Esophagus squamous epithelium (tissue), 5 donors: ENCODE measurements around the gene RNLS. TPM values are rescaled to one million over a fixed set of nuclear protein-coding genes. Genes with fewer than 3 reads are reported as not detected.

Experiments
- DNase-seq: peaks from one replicate; lab custom pipeline; 2025; lab: John Stamatoyannopoulos, UW
- H3K27ac ChIP-seq, 4 donors: fragments of 200-600 bp; sonication (generic); one replicate each; pipeline ENCODE4 v1.5.1; 2016 to 2019; ENCODE audit warnings: mild to moderate bottlenecking in 1 of 4
- H3K27me3 ChIP-seq, 4 donors: fragments of 200-600 bp; sonication (generic); 1 replicate in 3 of 4; 2 replicates in 1 of 4; pipeline versions ENCODE4 v1.5.1 to v1.6.0; 2017 to 2021; ENCODE audit warnings: antibody characterized with exemption in 1 of 4
- H3K36me3 ChIP-seq, 3 donors: fragments of 200-600 bp; sonication (generic); one replicate each; pipeline ENCODE4 v1.5.1; 2016 to 2019
- H3K4me1 ChIP-seq, 3 donors: fragments of 200-600 bp; sonication (generic); one replicate each; pipeline ENCODE4 v1.5.1; 2017 to 2019
- H3K4me3 ChIP-seq, 4 donors: fragments of 200-600 bp; sonication (generic); 1 replicate in 3 of 4; 2 replicates in 1 of 4; pipeline ENCODE4 v1.5.1; 2016 to 2019; ENCODE audit warnings: mild to moderate bottlenecking in 2 of 4, moderate library complexity in 1 of 4
- H3K9me3 ChIP-seq, 3 donors: fragments of 200-600 bp; sonication (generic); one replicate each; pipeline ENCODE4 v1.5.1; 2016 to 2019
- CTCF ChIP-seq, 6 experiments: fragments of 450-650 bp in 4 of 6; fragments of 200-600 bp in 2 of 6; sonication (generic) in 2 of 6; IDR thresholded peaks; one replicate each; pipeline ENCODE4 v1.5.1; 2016 to 2019; ENCODE audit warnings: antibody characterized with exemption in 6 of 6, mild to moderate bottlenecking in 4 of 6, moderate library complexity in 4 of 6
- POLR2A ChIP-seq, 4 donors: fragments of 450-650 bp; IDR thresholded peaks; one replicate each; pipeline ENCODE4 v1.6.1; 2017; ENCODE audit warnings: antibody characterized with exemption in 4 of 4, mild to moderate bottlenecking in 4 of 4, moderate library complexity in 3 of 4
- WGBS, 2 donors: methylation state at CpG; one replicate each; pipeline ENCODE4 v1.1.5; 2018; 5-methylcytosine and 5-hydroxymethylcytosine counted together
- intact Hi-C: fragments of 100-400 bp; cut with DNase I; formaldehyde crosslinking; loops from one replicate; pipeline ENCODE4 v1.15.0; 2022
- total RNA-seq, 4 donors: library from RNA; depleted of rRNA; stranded (reverse); fragments of >200 nt; gene quantifications; one replicate each; pipeline ENCODE4 v1.1.0, GENCODE V29; 2016
- donor health status: DM: yes; HTN: yes; CAD: no.

Gene RNLS
- total RNA-seq, 4 donors from 2014 or later = 7.9 to 13.5 (median 10.5) TPM

GRCh38 chr10:88439932-88440331 lies 143.2 kb downstream of the RNLS start:
- Histone ChIP-seq H3K27ac (no peak overlapping the region), H3K27me3 (no peaks in the 10 kb centered on the region), H3K4me1 (no peaks in the 10 kb centered on the region), H3K4me3 (no peak overlapping the region), H3K36me3 (no peaks in the 10 kb centered on the region), H3K9me3 (peaks cover 0 to 5% (median 0%) of the 10 kb centered on the region in 3 donors)
- DNase-seq = no peak
- no peak for TF ChIP-seq POLR2A (IDR thresholded peaks at IDR 0.05)
- TF ChIP-seq CTCF (IDR thresholded peaks at IDR 0.05) = no peak
- intact Hi-C loops = no loop called here

- TF ChIP-seq CTCF (IDR thresholded peaks at IDR 0.05) (no peak), POLR2A (IDR thresholded peaks at IDR 0.05) (no peak)
- Histone ChIP-seq H3K9me3 (no peaks in the 10 kb centered on the region), H3K4me3 (no peak overlapping the region), H3K27ac (no peak overlapping the region), H3K4me1 (peaks cover 0 to 12% (median 0%) of the 10 kb centered on the region in 3 donors), H3K36me3 (no peaks in the 10 kb centered on the region), H3K27me3 (no peaks in the 10 kb centered on the region)
- DNase-seq = no peak
- intact Hi-C loops = no loop called here
Observed at GRCh38 chr10:88437411-88437810, 145.7 kb downstream of the RNLS start.

GRCh38 chr10:88433565-88434186 lies 149.4 kb downstream of the RNLS start:
- H3K36me3 ChIP-seq = no peaks in the 10 kb centered on the region
- WGBS, 2 donors = 60 to 62% methylated on average over 2 of the region's 2 CpGs
- no peak overlapping the region for H3K27ac ChIP-seq
- intact Hi-C loops = no loop called here
- no peaks in the 10 kb centered on the region for H3K9me3 ChIP-seq
- H3K4me1 ChIP-seq = peaks cover 0 to 16% (median 0%) of the 10 kb centered on the region in 3 donors
- no peaks in the 10 kb centered on the region for H3K27me3 ChIP-seq
- DNase-seq = no peak
- no peak overlapping the region for H3K4me3 ChIP-seq
- no peak for TF ChIP-seq CTCF (IDR thresholded peaks at IDR 0.05)

- WGBS, 2 donors = 94 to 100% methylated on average over 1 of the region's 1 CpG
- H3K4me3 ChIP-seq = no peak overlapping the region
- H3K27ac ChIP-seq = no peak overlapping the region
- no peaks in the 10 kb centered on the region for H3K9me3 ChIP-seq
- H3K4me1 ChIP-seq = peaks cover 0 to 21% (median 0%) of the 10 kb centered on the region in 3 donors
- DNase-seq = no peak
- intact Hi-C loops = no loop called here
- TF ChIP-seq POLR2A (IDR thresholded peaks at IDR 0.05) = no peak
- TF ChIP-seq CTCF (IDR thresholded peaks at IDR 0.05) = no peak
- H3K36me3 ChIP-seq = no peaks in the 10 kb centered on the region
- no peaks in the 10 kb centered on the region for H3K27me3 ChIP-seq
Observed at GRCh38 chr10:88431103-88431502, 152.0 kb downstream of the RNLS start.

- 50 to 84% methylated on average over 1 of the region's 1 CpG for WGBS, 2 donors
- intact Hi-C loops = no loop called here
- no peak for DNase-seq
- H3K4me1 ChIP-seq = peaks cover 0 to 18% (median 0%) of the 10 kb centered on the region in 3 donors
- no peak overlapping the region for H3K27ac ChIP-seq
- no peaks in the 10 kb centered on the region for H3K27me3 ChIP-seq
- no peak overlapping the region for H3K4me3 ChIP-seq
- TF ChIP-seq POLR2A (IDR thresholded peaks at IDR 0.05) = no peak
- no peak for TF ChIP-seq CTCF (IDR thresholded peaks at IDR 0.05)
- H3K36me3 ChIP-seq = no peaks in the 10 kb centered on the region
- H3K9me3 ChIP-seq = no peaks in the 10 kb centered on the region
Observed at GRCh38 chr10:88428976-88429375, 154.1 kb downstream of the RNLS start.
